Keratinocyte (primary cell): Measurements from ENCODE around the gene KANSL2.

Experiments
- EZH2 ChIP-seq: IDR thresholded peaks from one replicate; pipeline ENCODE4 v1.6.1; 2012; ENCODE audit warnings: inconsistent platforms, mild to moderate bottlenecking, low read length, moderate library complexity
- TF ChIP-seq, protein P1 (sequence below), 3 experiments: IDR thresholded peaks in 1 of 3; conservative IDR thresholded peaks in 1 of 3; optimal IDR thresholded peaks in 1 of 3; 2 replicates in 2 of 3; 3 replicates in 1 of 3; pipeline versions ENCODE3 to v1.5.1; 2011; ENCODE audit warnings: low read length in 3 of 3, mild to moderate bottlenecking in 3 of 3, moderate library complexity in 2 of 3, control low read depth in 1 of 3, inconsistent platforms in 1 of 3; ENCODE audit not compliant: insufficient read depth in 2 of 3; ENCODE audit errors: extremely low read depth in 1 of 3

DNA sequence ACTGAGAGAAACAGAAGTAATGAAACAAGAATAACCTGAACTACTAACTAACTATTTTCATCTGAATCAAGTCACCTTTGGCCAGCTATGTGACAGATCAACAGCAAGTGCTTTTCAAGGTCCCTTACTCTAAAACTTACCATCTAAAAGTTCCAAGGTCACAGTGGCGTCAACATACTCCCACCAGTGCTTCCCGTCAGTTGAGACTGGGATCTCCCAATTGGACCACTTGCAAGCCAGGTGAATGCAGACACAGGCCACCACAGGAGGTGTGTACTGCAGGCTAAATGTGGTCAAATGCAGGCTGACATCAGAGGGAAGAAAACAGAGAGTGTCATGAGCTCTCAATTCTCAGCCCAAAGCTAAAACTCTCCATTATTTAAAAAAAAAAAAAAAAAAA lies 13.8 kb upstream of the KANSL2 start:
- no peak for TF ChIP-seq EZH2
- TF ChIP-seq, protein P1, sequence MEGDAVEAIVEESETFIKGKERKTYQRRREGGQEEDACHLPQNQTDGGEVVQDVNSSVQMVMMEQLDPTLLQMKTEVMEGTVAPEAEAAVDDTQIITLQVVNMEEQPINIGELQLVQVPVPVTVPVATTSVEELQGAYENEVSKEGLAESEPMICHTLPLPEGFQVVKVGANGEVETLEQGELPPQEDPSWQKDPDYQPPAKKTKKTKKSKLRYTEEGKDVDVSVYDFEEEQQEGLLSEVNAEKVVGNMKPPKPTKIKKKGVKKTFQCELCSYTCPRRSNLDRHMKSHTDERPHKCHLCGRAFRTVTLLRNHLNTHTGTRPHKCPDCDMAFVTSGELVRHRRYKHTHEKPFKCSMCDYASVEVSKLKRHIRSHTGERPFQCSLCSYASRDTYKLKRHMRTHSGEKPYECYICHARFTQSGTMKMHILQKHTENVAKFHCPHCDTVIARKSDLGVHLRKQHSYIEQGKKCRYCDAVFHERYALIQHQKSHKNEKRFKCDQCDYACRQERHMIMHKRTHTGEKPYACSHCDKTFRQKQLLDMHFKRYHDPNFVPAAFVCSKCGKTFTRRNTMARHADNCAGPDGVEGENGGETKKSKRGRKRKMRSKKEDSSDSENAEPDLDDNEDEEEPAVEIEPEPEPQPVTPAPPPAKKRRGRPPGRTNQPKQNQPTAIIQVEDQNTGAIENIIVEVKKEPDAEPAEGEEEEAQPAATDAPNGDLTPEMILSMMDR (optimal IDR thresholded peaks at IDR 0.05 in 1 of 3, IDR thresholded peaks at IDR 0.05 in 1 of 3, conservative IDR thresholded peaks at IDR 0.05 in 1 of 3; ENCODE audit: extremely low read depth in 1 of 3, insufficient read depth in 2 of 3, low read length in 3 of 3) = no peak
